ENCODE results near the gene UBE2U. TPM values are rescaled to one million over a fixed set of nuclear protein-coding genes. Genes with fewer than 3 reads are reported as not detected.

The UBE2U gene
- total and polyA plus RNA-seq, 2 of the 8 experiments (the other 6 are each of a cell fraction or from before 2014, with no cell fraction given) = not detected

- Histone ChIP-seq H3K27me3 (replicated peaks in 1 of 4; ENCODE audit: control insufficient read depth in 3 of 4, extremely low read depth in 1 of 4, insufficient read depth in 3 of 4, low read length in 3 of 4) (no peaks in the 10 kb centered on the region), H3K79me1 (ENCODE audit: low read depth, low read length) (no peaks in the 10 kb centered on the region), H2AFZ (ENCODE audit: low read length) (no peak overlapping the region), H3K23me2 (ENCODE audit: low read depth, low read length) (no peaks in the 10 kb centered on the region), H2BK20ac (ENCODE audit: low read length) (no peak overlapping the region), H2BK15ac (ENCODE audit: low read length) (no peak overlapping the region), H4K20me1 (replicated peaks in 1 of 2; ENCODE audit: control insufficient read depth in 1 of 2, insufficient read depth in 2 of 2, low read length in 2 of 2) (no peaks in the 10 kb centered on the region), H2BK120ac (replicated peaks; ENCODE audit: low read depth, low read length) (no peak overlapping the region), H3K9ac (replicated peaks in 1 of 4; ENCODE audit: extremely low read depth in 1 of 4, low read depth in 3 of 4, low read length in 3 of 4) (no peak overlapping the region), H3K23ac (ENCODE audit: insufficient read length) (no peak overlapping the region), H2AK5ac (ENCODE audit: low read depth, low read length) (no peak overlapping the region), H3K36me3 (ENCODE audit: control insufficient read depth in 2 of 4, insufficient read depth in 4 of 4, low read length in 3 of 4) (peaks cover 4 to 47% (median 26%) of the 10 kb centered on the region in 4 experiments; a peak in 6 of 8 replicates), H2BK12ac (ENCODE audit: low read depth, low read length) (no peak overlapping the region), H4K5ac (ENCODE audit: insufficient read length, low read depth, low read length) (no peak overlapping the region), H3K4me2 (ENCODE audit: insufficient read depth in 1 of 2, low read depth in 2 of 2, low read length in 2 of 2) (no peak overlapping the region), H3K79me2 (ENCODE audit: control insufficient read depth in 1 of 2, insufficient read depth in 2 of 2, low read length in 2 of 2) (no peaks in the 10 kb centered on the region), H3K4ac (replicated peaks; ENCODE audit: insufficient read length, low read depth, low read length) (no peak overlapping the region), H3K27ac (ENCODE audit: low read depth, low read length) (no peak overlapping the region), H4K91ac (replicated peaks; ENCODE audit: insufficient read length, low read length) (no peak overlapping the region), H3K4me3 (ENCODE audit: extremely low read depth in 1 of 4, insufficient read depth in 2 of 4, low read depth in 3 of 4, low read length in 4 of 4) (no peak overlapping the region), H3K9me3 (ENCODE audit: insufficient read depth in 2 of 2, low read depth in 1 of 2, low read length in 1 of 2) (no peaks in the 10 kb centered on the region; a peak in 1 of 4 replicates), H3K18ac (ENCODE audit: extremely low read depth, low read length) (no peak overlapping the region), H3K4me1 (replicated peaks in 1 of 4; ENCODE audit: control insufficient read depth in 3 of 4, insufficient read depth in 4 of 4, low read length in 3 of 4) (no peaks in the 10 kb centered on the region), H2BK5ac (ENCODE audit: low read depth, low read length) (no peak overlapping the region), H3K56ac (replicated peaks; ENCODE audit: insufficient read length, low read depth, low read length) (no peak overlapping the region), H3K14ac (ENCODE audit: insufficient read length) (no peak overlapping the region), H4K8ac (ENCODE audit: extremely low read depth, insufficient read depth, low read length) (no peak overlapping the region)
- WGBS, 2 experiments (ENCODE audit: extremely low coverage in 1 of 2, insufficient coverage in 1 of 2, insufficient read length in 1 of 2, insufficient replicate concordance in 2 of 2, low coverage in 1 of 2, low lambda C conversion rate in 2 of 2, missing lambda C conversion rate in 1 of 2) = 86% methylated on average over 1 of the region's 1 CpG; no CpG with 5 or more reads in 1 of the 2 experiments
- FAIRE-seq = no peak
- no peak for DNase-seq (ENCODE audit: low read depth in 1 of 2, low spot score in 2 of 2)
- TF ChIP-seq TCF12 (IDR thresholded peaks at IDR 0.05; ENCODE audit: low read depth, low read length) (no peak), ATF3 (IDR thresholded peaks at IDR 0.05; ENCODE audit: insufficient read depth, low read depth, low read length) (no peak), RNF2 (IDR thresholded peaks at IDR 0.05; ENCODE audit: borderline replicate concordance, low read depth, low read length, missing control alignments, poor library complexity, severe bottlenecking) (no peak), SP1 (IDR thresholded peaks at IDR 0.05; ENCODE audit: low read depth, low read length) (no peak), HDAC6 (IDR thresholded peaks at IDR 0.05; ENCODE audit: low read depth, low read length) (no peak), NANOG (IDR thresholded peaks at IDR 0.05; ENCODE audit: insufficient read depth, low read depth, low read length, poor library complexity, severe bottlenecking) (no peak)
- ChIA-PET POLR2A (ENCODE audit: partially characterized antibody) (interaction anchor here (0.8 kb wide), 1 partner anchor 11 kb away, joined by 3 read pairs; no protein-coding TSS in a partner anchor), CTCF (ENCODE audit: partially characterized antibody) (interaction anchor here (0.5 to 4.7 kb wide), 16 partner anchors 8 to 546 kb away, joined by 3 to 26 read pairs (median 6); no protein-coding TSS in a partner anchor)
Observed at GRCh38 chr1:64162804-64163203, 40.6 kb upstream of the UBE2U start.
